ENCODE data around the gene DCP2.

DNA sequence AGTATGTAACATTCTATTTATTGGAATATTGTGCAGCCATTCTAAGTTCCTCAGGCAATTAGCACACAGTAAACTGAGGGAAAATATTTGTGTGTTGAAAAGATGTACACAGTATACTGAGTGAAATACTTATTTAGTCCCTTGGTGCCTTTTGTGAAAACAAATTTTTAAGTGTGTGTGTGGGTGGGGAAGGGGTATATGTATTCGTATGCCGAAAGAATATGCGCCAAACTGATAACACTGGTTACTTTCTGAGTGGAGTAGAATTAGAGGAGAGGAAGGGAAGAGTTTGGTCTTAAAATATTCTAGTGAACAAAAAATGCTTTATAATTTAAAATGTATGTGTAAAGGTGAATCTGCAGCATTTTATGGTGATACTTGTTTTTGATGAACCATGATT, 3.1 kb downstream of the DCP2 start:
- TF ChIP-seq, protein P1, sequence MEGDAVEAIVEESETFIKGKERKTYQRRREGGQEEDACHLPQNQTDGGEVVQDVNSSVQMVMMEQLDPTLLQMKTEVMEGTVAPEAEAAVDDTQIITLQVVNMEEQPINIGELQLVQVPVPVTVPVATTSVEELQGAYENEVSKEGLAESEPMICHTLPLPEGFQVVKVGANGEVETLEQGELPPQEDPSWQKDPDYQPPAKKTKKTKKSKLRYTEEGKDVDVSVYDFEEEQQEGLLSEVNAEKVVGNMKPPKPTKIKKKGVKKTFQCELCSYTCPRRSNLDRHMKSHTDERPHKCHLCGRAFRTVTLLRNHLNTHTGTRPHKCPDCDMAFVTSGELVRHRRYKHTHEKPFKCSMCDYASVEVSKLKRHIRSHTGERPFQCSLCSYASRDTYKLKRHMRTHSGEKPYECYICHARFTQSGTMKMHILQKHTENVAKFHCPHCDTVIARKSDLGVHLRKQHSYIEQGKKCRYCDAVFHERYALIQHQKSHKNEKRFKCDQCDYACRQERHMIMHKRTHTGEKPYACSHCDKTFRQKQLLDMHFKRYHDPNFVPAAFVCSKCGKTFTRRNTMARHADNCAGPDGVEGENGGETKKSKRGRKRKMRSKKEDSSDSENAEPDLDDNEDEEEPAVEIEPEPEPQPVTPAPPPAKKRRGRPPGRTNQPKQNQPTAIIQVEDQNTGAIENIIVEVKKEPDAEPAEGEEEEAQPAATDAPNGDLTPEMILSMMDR (IDR thresholded peaks at IDR 0.05): no peak
- no peak for TF ChIP-seq POLR2A (IDR thresholded peaks at IDR 0.05)

Data from lower leg skin (tissue), 3 donors.